Activated CD4-positive, CD25-positive, alpha-beta regulatory T cell treated with anti-CD3 and anti-CD28 coated beads, Interleukin-2, amount 50 U/mL, for 24 hours (primary cell): Measurements from ENCODE around the gene CLK3.
"Not testable (repeated sequence)": the region's sequence is repeated elsewhere in the genome, so short reads cannot be mapped to it uniquely, and the experiment has no call there.

Source experiments
- ATAC-seq, 2 donors: fragments of 150-1000 bp; cut with Tn5 transposase; one replicate each; pipeline ENCODE4 v1.10.0; 2021; ENCODE audit warnings: mild to moderate bottlenecking in 1 of 2, moderate library complexity in 1 of 2

Gene CLK3

DNA sequence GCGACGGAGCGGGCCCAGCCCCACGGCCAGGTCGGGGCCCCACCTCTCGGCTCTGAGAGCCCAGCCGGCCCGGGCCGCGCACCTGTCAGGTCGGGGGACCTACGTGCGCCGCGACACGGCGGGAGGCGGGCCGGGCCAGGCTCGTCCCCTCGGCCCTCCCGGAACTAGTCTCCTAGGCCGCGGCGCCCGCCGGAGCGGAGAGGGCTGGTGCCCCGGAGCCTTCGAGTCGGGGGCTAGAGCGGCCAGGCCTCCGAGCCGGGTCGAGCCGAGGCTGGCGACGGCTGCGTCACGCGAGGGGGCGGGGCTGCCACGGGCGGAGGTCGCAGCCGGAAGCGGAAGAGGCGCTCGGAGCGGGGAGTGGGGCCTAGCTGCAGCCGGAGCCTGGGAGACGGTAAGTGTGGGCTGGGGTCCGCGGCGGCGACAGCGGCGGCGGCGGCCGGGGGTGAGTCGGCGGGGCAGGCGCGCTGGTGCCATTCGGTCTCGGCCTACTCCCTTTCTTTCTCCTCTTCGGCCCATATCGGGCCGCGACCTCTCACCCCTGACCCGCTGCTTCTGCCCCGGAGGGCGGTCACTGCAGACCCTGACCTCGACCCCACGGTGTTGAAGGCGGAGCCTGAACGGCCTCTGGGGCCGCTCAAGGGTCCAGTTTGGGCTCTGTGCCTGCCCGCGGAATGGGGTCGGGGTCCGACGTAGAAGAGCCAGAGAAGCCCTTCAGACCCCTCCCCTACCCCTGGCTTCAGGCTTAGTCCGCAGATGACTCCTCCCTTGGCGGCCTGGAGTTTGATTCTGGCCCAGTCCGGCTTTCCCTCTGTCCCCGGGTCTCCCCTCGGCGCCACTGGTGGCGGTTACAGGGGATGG lies at the start of gene CLK3:
Gene CLK3 (plus strand): TSS at position 329 of the 858 bp plus-strand sequence. CDS start 3,361 bp downstream, outside the sequence.
- peak; percentile 89 to 91 for ATAC-seq

DNA sequence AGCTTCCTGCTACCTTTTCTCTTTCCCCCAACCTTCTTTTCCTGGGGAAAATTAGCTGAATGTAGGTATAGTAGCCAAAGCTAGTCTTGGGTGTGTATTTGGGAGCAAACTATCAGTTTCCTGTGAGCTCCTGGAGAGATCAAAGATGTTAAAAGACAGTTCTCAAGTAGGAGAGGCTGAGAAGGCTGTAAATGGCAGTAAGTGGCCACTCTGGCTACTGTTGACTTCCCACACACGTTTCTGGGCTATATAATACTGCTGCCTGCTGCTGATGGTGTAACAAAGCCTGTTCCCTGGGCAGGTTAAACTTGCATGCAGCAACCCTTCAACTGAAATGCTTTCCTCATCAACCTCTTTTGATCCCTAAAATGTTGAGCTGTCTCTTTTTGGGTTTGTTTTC lies 47.0 kb upstream of the CLK3 start:
- no peak for ATAC-seq

DNA sequence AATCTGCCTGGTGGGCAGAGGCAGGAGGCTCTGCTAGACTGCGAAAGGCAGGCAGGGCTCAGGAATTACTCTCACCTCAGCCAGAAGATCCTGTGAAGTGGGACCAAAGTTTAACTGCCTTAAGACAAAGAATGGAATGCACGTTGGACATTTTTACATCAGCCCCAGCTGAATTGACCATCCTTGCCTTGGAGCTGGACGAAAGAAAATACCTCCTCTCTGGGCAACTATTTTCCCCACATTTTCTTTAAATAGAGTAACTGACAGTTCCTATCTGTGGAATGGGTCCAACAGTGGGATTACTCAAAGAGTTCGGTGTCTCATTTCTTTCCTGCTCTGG lies 45.9 kb upstream of the CLK3 start:
- ATAC-seq, result no peak

DNA sequence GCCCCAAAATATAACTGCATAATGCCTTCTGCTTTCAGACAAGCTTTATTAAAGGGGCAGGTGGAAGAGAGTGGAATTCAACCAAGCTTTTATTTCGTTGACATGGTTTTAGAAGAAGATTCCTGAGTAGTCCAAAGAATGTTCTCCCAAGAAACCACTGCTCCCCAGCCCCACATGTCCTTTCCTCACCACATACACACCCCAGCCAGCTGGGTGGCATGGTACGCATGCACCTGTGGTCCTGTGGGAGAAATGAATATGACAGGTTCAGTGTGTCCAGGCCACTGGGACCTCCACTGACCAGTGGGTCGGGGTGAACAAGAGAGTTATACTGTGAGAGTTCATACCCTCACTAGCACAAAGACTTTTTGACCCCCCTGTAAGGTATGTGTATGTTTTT lies 44.4 kb upstream of the CLK3 start:
- no peak for ATAC-seq

- ATAC-seq, result peak; percentile 71 to 88
Measured at GRCh38 chr15:74573987-74574386, 41.6 kb upstream of the CLK3 start.

GRCh38 chr15:74578496-74578994 lies 37.1 kb upstream of the CLK3 start:
- ATAC-seq, result no peak

DNA sequence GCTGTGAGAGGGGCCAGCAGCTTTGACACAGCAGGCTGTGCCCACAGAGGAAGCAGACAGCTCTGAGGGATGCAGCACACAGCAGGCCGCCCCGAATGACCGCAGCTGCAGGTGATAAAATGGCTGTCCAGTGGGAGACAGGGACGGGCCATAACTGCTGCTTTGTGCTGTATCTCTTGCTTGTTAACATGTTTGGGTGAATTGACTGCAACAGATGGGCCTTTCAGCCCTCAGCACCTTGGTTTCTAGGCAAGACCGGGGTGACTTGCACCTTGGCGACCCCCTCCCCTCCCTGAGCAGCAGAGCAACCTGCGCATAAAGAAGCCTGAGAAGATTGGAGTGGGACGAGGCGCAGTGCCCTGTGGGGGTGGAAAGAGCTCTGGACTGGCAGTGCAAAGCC lies 36.6 kb upstream of the CLK3 start:
- no peak for ATAC-seq

- peak; percentile 51 to 69 for ATAC-seq
Measured at GRCh38 chr15:74580538-74581350, 34.9 kb upstream of the CLK3 start.

GRCh38 chr15:74584204-74584603 lies 31.4 kb upstream of the CLK3 start:
- ATAC-seq, result no peak

DNA sequence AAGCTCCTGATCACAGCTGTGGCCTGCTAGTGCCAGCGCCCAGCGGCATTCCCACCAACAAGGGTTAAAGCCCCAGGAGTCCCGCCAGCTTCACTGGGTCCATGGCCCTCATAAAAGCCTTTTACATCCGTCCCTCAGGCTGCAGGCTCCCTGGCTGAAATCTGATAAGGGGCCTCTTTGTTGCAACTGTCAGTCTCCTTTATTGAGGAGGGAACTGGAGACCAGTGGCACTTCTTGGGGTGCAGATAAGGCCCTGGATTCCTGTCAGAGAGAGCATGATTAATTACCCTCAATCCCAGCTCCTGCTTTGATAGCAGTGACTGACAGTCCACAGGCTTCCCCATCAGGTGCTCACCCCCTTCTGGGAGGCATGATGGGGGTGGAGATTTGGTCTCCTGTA lies 30.9 kb upstream of the CLK3 start:
- no peak for ATAC-seq

GRCh38 chr15:74585191-74585590 lies 30.4 kb upstream of the CLK3 start:
- ATAC-seq, result no peak

- no peak for ATAC-seq
Measured at GRCh38 chr15:74585857-74586256, 29.8 kb upstream of the CLK3 start.

- ATAC-seq, result no peak
Measured at GRCh38 chr15:74589826-74590225, 25.8 kb upstream of the CLK3 start.

- ATAC-seq, result no peak
Measured at GRCh38 chr15:74592222-74592621, 23.4 kb upstream of the CLK3 start.

- no peak for ATAC-seq
Measured at GRCh38 chr15:74593122-74593521, 22.5 kb upstream of the CLK3 start.

GRCh38 chr15:74594455-74594854 lies 21.2 kb upstream of the CLK3 start:
- ATAC-seq, result no peak

DNA sequence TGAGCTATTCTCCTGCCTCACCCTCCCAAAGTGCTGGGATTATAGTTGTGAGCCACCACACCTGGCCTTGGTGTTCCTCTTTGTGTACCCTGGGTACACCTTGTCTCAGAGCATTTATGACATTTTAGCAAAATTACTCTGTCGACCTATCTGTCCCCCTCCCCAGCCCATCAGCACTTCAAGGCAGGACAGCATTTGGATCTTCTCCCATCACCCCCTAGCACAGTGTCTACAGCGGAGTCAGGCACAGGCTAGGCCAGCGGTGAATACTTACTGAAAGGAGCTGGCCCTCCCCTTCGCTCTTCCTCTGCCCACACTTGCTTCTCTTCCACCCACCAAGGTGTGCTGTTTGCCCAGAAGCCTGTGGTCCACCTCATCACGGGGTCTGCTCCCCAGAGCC lies 20.4 kb upstream of the CLK3 start:
- no peak for ATAC-seq

GRCh38 chr15:74596736-74597135 lies 18.9 kb upstream of the CLK3 start:
- not testable (repeated sequence) for ATAC-seq

GRCh38 chr15:74597146-74597705 lies 18.4 kb upstream of the CLK3 start:
- ATAC-seq, result not testable (repeated sequence)

- peak; percentile 98 to 99 for ATAC-seq
Measured at GRCh38 chr15:74598126-74598842, 17.4 kb upstream of the CLK3 start.

GRCh38 chr15:74599156-74599555 lies 16.5 kb upstream of the CLK3 start:
- ATAC-seq, result no peak

DNA sequence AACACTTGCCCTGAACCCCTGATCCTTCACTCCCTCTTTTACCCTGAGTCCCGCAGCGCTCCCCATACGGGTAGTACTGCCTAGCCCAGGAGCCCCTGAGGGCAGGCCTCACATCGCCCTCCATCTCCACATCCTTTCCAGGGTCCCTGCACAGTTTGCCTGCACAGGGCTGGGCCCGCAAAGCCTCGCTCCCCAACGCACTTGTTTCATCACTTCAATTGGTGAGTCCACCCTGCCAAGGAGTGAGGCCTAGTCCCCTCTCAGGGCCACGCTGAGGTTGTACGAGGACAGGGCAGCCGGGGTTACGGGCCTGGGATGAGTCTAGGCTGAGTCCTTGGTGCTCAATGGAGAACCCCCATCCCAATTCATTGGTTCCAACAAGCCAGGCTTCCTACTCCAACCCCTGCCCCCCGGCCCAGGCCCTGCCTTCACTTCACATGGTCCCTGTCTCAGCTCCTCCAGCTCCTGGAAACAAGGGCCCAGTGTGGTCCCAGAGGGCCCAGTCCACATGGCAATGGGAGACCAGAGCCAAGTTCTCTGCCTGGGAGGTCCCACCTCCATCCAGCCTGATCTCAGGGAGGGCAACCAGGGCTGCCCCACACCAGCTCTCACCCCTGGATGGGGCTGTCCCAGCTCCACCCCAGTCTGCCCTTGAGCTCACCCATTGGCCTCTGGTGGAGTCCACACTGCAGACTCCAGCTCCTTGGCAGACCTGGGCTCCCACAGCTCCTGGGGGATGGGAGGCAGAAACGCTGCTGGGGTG lies 12.4 kb upstream of the CLK3 start:
- no peak for ATAC-seq
